ENCODE measurements around the gene CYFIP2. TPM values are rescaled to one million over a fixed set of nuclear protein-coding genes. Genes with fewer than 3 reads are reported as not detected.

The CYFIP2 gene
- 357 TPM for total RNA-seq
- polyA plus RNA-seq = 100 to 1,000 TPM; 332 to 383 (median 360) TPM

- no peaks in the 10 kb centered on the region for H3K9me3 ChIP-seq (ENCODE audit: control insufficient read depth in 2 of 2, low read length in 2 of 2)
- H3K27me3 Mint-ChIP-seq = no peaks in the 10 kb centered on the region
- peak within 1 kb of the TSS; percentile 97 for H3K27ac ChIP-seq (ENCODE audit: insufficient read depth, low read length, poor library complexity, severe bottlenecking)
- no peaks in the 10 kb centered on the region for H3K27me3 ChIP-seq (ENCODE audit: control insufficient read depth, insufficient read depth, low read length)
- ATAC-seq (ENCODE audit: low read depth in 2 of 2) (peak; percentile 91 to 92), DNase-seq (peak; percentile 83 to 91 (median 85))
- H3K27ac Mint-ChIP-seq = peak within 1 kb of the TSS; percentile 92 to 100 (median 99)
- no peaks in the 10 kb centered on the region for H3K9me3 Mint-ChIP-seq
- H3K4me1 ChIP-seq (ENCODE audit: control insufficient read depth, insufficient read depth, low read length, poor library complexity, severe bottlenecking) = peaks cover 66% of the 10 kb centered on the region
- peaks cover 20% of the 10 kb centered on the region for H3K36me3 Mint-ChIP-seq
- H3K4me3 ChIP-seq (ENCODE audit: low read depth, low read length) = peak within 1 kb of the TSS; percentile 91
- H3K4me3 Mint-ChIP-seq = peak within 1 kb of the TSS; percentile 97 to 100 (median 98)
- peaks cover 29 to 79% (median 51%) of the 10 kb centered on the region in 4 donors for H3K4me1 Mint-ChIP-seq
- peaks cover 2% of the 10 kb centered on the region for H3K36me3 ChIP-seq (ENCODE audit: control insufficient read depth, insufficient read depth, low read length)
These were observed at the start of gene CYFIP2 for GRCh38 chr5:157265714-157266285. TSS of gene CYFIP2 (plus strand) at chr5:157266123. CDS start at chr5:157285362, 19,239 bp downstream.

- H3K36me3 ChIP-seq (ENCODE audit: control insufficient read depth, insufficient read depth, low read length) = peaks cover 100% of the 10 kb centered on the region
- DNase-seq = peak in 1 of 3 donors; percentile 66
- peak overlapping the region; percentile 51 to 91 (median 79) for H3K4me3 Mint-ChIP-seq
- ATAC-seq (ENCODE audit: low read depth in 2 of 2) = no peak
- H3K27me3 Mint-ChIP-seq = no peaks in the 10 kb centered on the region
- peaks cover 0 to 3% (median 0%) of the 10 kb centered on the region in 7 donors for H3K9me3 Mint-ChIP-seq
- H3K27ac ChIP-seq (ENCODE audit: insufficient read depth, low read length, poor library complexity, severe bottlenecking) = peak overlapping the region; percentile 73
- H3K27me3 ChIP-seq (ENCODE audit: control insufficient read depth, insufficient read depth, low read length) = no peaks in the 10 kb centered on the region
- peaks cover 85% of the 10 kb centered on the region for H3K4me1 ChIP-seq (ENCODE audit: control insufficient read depth, insufficient read depth, low read length, poor library complexity, severe bottlenecking)
- peak overlapping the region; percentile 56 for H3K4me3 ChIP-seq (ENCODE audit: low read depth, low read length)
- H3K4me1 Mint-ChIP-seq = peaks cover 48 to 99% (median 81%) of the 10 kb centered on the region in 4 donors
- H3K27ac Mint-ChIP-seq = peak overlapping the region; percentile 90 to 98 (median 95)
- no peaks in the 10 kb centered on the region for H3K9me3 ChIP-seq (ENCODE audit: control insufficient read depth in 2 of 2, low read length in 2 of 2)
- H3K36me3 Mint-ChIP-seq = peaks cover 76% of the 10 kb centered on the region
These were observed 49.4 kb upstream of the CYFIP2 start for GRCh38 chr5:157216391-157217142.

GRCh38 chr5:157217289-157218024, 48.5 kb upstream of the CYFIP2 start:
- Mint-ChIP-seq H3K4me3 (peak overlapping the region; percentile 17 to 91 (median 79)), H3K27ac (peak overlapping the region; percentile 90 to 98 (median 95)), H3K9me3 (peaks cover 0 to 3% (median 0%) of the 10 kb centered on the region in 7 donors), H3K4me1 (peaks cover 56 to 99% (median 83%) of the 10 kb centered on the region in 4 donors), H3K27me3 (no peaks in the 10 kb centered on the region), H3K36me3 (peaks cover 73% of the 10 kb centered on the region)
- Histone ChIP-seq H3K4me1 (ENCODE audit: control insufficient read depth, insufficient read depth, low read length, poor library complexity, severe bottlenecking) (peaks cover 91% of the 10 kb centered on the region), H3K27ac (ENCODE audit: insufficient read depth, low read length, poor library complexity, severe bottlenecking) (peak overlapping the region; percentile 73), H3K27me3 (ENCODE audit: control insufficient read depth, insufficient read depth, low read length) (no peaks in the 10 kb centered on the region), H3K4me3 (ENCODE audit: low read depth, low read length) (peak overlapping the region; percentile 56), H3K36me3 (ENCODE audit: control insufficient read depth, insufficient read depth, low read length) (peaks cover 98% of the 10 kb centered on the region), H3K9me3 (ENCODE audit: control insufficient read depth in 2 of 2, low read length in 2 of 2) (no peaks in the 10 kb centered on the region)
- DNase-seq = peak in 2 of 3 donors; percentile 42 to 91
- ATAC-seq (ENCODE audit: low read depth in 2 of 2) = peak; percentile 22 to 42

GRCh38 chr5:157219491-157220271, 46.2 kb upstream of the CYFIP2 start:
- Mint-ChIP-seq H3K27ac (peak overlapping the region; percentile 90 to 98 (median 94)), H3K36me3 (peaks cover 64% of the 10 kb centered on the region)

GRCh38 chr5:157221959-157222358, 44.0 kb upstream of the CYFIP2 start:
- Mint-ChIP-seq H3K36me3 (peaks cover 66% of the 10 kb centered on the region), H3K27me3 (no peaks in the 10 kb centered on the region), H3K4me3 (peak overlapping the region; percentile 52 to 84 (median 66)), H3K27ac (peak overlapping the region; percentile 90 to 99 (median 93)), H3K4me1 (peaks cover 51 to 95% (median 71%) of the 10 kb centered on the region in 4 donors), H3K9me3 (no peaks in the 10 kb centered on the region)
- Histone ChIP-seq H3K27ac (ENCODE audit: insufficient read depth, low read length, poor library complexity, severe bottlenecking) (peak overlapping the region; percentile 75), H3K27me3 (ENCODE audit: control insufficient read depth, insufficient read depth, low read length) (no peaks in the 10 kb centered on the region), H3K4me3 (ENCODE audit: low read depth, low read length) (peak overlapping the region; percentile 63), H3K4me1 (ENCODE audit: control insufficient read depth, insufficient read depth, low read length, poor library complexity, severe bottlenecking) (peaks cover 89% of the 10 kb centered on the region), H3K36me3 (ENCODE audit: control insufficient read depth, insufficient read depth, low read length) (peaks cover 97% of the 10 kb centered on the region), H3K9me3 (ENCODE audit: control insufficient read depth in 2 of 2, low read length in 2 of 2) (no peaks in the 10 kb centered on the region)
- DNase-seq (no peak), ATAC-seq (ENCODE audit: low read depth in 2 of 2) (peak; percentile 4 to 7)

More at GRCh38 chr5:157219491-157220271, 46.2 kb upstream of the CYFIP2 start:
- peaks cover 90% of the 10 kb centered on the region for H3K4me1 ChIP-seq (ENCODE audit: control insufficient read depth, insufficient read depth, low read length, poor library complexity, severe bottlenecking)
- no peaks in the 10 kb centered on the region for H3K27me3 ChIP-seq (ENCODE audit: control insufficient read depth, insufficient read depth, low read length)
- peak overlapping the region; percentile 9 for H3K4me3 ChIP-seq (ENCODE audit: low read depth, low read length)
- Mint-ChIP-seq H3K4me1 (peaks cover 55 to 96% (median 73%) of the 10 kb centered on the region in 4 donors), H3K9me3 (peaks cover 0 to 3% (median 0%) of the 10 kb centered on the region in 7 donors), H3K27me3 (no peaks in the 10 kb centered on the region), H3K4me3 (peak overlapping the region; percentile 19 to 72 (median 64))
- H3K36me3 ChIP-seq (ENCODE audit: control insufficient read depth, insufficient read depth, low read length) = peaks cover 98% of the 10 kb centered on the region
- peak overlapping the region; percentile 75 for H3K27ac ChIP-seq (ENCODE audit: insufficient read depth, low read length, poor library complexity, severe bottlenecking)
- DNase-seq = peak in 1 of 3 donors; percentile 50
- no peak for ATAC-seq (ENCODE audit: low read depth in 2 of 2)
- H3K9me3 ChIP-seq (ENCODE audit: control insufficient read depth in 2 of 2, low read length in 2 of 2) = no peaks in the 10 kb centered on the region

GRCh38 chr5:157222506-157223230, 43.3 kb upstream of the CYFIP2 start:
- Histone ChIP-seq H3K4me1 (ENCODE audit: control insufficient read depth, insufficient read depth, low read length, poor library complexity, severe bottlenecking) (peaks cover 88% of the 10 kb centered on the region), H3K27me3 (ENCODE audit: control insufficient read depth, insufficient read depth, low read length) (no peaks in the 10 kb centered on the region), H3K4me3 (ENCODE audit: low read depth, low read length) (peak overlapping the region; percentile 63)

More at GRCh38 chr5:157222506-157223230, 43.3 kb upstream of the CYFIP2 start:
- H3K27me3 Mint-ChIP-seq = no peaks in the 10 kb centered on the region
- H3K27ac Mint-ChIP-seq = peak overlapping the region; percentile 90 to 99 (median 93)
- no peaks in the 10 kb centered on the region for H3K9me3 Mint-ChIP-seq
- H3K4me3 Mint-ChIP-seq = peak overlapping the region; percentile 52 to 84 (median 66)
- peak overlapping the region; percentile 75 for H3K27ac ChIP-seq (ENCODE audit: insufficient read depth, low read length, poor library complexity, severe bottlenecking)
- ATAC-seq (ENCODE audit: low read depth in 2 of 2) (peak; percentile 84 to 86), DNase-seq (peak; percentile 35 to 75 (median 47))
- peaks cover 97% of the 10 kb centered on the region for H3K36me3 ChIP-seq (ENCODE audit: control insufficient read depth, insufficient read depth, low read length)
- H3K9me3 ChIP-seq (ENCODE audit: control insufficient read depth in 2 of 2, low read length in 2 of 2) = no peaks in the 10 kb centered on the region
- H3K4me1 Mint-ChIP-seq = peaks cover 54 to 94% (median 70%) of the 10 kb centered on the region in 4 donors
- peaks cover 67% of the 10 kb centered on the region for H3K36me3 Mint-ChIP-seq
